HuH-7 (cell line): ENCODE measurements around the gene MAN1A1.
"Not testable (repeated sequence)": the region's sequence is repeated elsewhere in the genome, so short reads cannot be mapped to it uniquely, and the experiment has no call there.

Experiments
- DNase-seq: peaks from one replicate; pipeline ENCODE4 v3.0.0; 2011; ENCODE audit warnings: low spot score

MAN1A1 gene

DNA sequence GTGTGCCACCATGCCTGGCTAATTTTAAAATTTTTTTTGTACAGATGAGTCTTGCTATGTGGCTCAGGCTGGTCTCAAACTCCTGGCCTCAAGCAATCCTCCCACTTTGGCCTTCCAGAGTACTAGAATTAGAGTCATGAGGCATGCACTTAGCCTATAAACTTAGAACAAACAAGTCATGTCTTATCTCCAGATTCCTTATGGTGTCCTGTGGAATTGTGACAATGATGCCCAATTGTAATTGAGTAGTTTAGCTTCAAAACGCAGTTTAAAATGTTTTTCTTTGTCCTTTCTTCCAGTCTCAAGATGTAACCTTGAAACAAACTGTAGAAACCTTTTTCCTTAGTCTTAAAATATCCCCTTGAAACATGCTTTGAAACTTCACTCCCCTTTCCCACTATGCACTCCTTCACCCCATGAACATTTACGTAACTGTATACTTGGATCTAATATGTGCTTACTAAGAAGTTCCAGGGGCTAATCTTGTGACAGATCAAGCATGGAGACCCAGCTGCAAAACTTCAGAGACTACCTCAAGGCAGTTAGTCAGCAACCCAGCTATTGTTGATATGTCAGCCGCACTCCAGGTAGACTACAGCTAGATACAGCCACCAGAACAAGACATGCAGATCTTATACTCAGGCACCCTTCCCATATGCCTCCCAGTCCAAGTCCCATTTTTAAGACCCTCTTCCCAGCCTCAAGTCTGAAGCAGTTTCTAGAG, 46.2 kb downstream of the MAN1A1 start:
- DNase-seq: no peak

DNA sequence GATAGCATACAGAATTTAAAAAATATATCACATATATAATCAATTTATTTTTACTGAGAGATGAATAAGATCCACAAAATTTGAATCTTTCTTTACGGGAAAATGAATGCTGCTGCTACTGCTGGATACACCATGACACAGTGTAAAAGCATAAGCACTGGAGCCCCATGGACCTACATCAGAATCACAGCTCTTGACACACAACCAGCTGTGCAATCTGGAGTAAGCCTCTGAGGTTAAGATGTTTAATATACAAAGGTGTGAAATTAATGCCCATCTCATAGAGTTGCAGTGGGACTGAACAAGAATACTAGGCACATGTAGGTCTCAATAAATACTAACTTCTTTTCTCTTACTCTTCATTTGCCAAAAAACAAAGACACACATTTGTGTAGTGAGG, 48.1 kb downstream of the MAN1A1 start:
- no peak for DNase-seq

DNA sequence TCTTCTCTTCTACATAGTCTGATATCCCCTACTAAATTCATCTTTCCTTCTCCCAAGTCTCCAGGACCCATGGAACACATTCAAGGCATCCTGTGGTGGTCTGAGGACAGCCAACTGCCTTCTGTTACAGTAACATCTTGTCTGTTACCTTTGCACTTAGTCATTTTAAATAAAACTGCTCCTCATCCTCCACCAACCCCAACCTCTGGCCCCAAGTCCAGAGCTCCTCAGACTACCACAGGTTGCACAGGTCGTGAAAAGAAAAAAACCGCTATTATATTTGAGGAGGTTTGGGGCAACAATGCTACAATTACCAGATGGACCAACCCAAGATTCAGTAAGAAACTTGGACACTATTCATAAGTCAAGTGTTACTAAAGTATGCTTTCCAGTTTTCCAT, 49.9 kb downstream of the MAN1A1 start:
- no peak for DNase-seq

DNA sequence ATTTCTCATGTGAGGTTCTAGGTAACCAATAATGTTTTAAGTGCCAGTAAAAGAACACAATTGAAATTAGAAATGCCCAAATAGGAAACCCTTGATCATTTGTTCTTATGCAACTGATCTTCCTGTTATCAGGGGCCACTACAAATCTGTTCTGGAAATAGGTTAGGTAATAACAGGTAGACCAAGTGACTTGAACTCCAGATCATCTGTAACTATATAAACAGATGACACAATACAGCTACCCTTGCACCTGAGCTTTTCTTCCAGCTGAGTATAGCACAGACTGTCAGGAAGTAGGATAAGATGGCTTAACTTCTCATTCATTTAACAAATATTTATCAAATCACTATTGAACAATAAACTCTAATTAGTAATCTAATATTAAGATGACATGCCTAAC, 52.5 kb downstream of the MAN1A1 start:
- DNase-seq: no peak

DNA sequence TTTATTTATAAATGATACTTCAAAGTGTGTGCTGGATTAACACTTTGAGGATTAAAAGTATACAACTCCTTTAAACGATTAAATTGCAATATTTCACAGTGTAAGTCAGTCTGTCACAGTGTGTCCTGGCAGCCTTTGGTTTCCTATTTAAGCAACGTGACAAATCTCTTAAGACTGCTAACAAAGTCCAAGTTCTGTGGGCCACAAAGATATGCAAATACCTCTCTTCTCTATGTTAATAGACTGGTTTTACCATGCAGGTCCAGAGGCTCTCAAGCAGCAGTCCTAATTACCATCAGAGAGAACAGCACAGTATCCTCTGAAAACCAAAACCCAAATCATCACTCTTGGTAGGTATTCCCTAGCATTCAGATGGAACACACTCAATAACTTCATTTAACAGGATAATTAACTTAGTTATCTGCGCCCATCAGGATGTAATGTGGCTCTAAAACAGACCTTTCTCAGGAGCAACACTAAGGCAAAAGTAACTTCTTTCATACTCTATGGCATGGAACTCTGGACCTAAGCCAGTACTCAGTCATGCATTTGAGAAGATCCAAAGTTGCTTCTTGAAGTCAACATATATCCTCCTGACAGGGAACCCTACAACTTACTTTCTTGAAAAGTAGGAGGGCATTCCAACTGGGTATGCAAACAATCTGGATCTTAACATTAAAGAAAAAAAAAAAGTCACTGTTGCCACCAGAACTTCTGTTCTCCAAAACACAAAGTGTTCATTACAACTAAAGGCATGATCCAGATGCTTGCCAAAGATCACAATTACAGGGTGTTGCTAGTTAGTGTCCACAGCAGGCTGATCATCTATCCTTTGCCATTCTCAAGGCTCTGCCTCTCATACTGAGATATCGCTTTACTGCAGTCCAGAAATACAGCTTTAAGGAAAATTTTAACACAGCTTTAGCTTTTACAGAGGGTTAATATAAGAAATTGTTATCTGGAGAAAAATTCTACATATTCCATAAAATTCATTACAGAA, 53.2 kb downstream of the MAN1A1 start:
- DNase-seq: no peak

DNA sequence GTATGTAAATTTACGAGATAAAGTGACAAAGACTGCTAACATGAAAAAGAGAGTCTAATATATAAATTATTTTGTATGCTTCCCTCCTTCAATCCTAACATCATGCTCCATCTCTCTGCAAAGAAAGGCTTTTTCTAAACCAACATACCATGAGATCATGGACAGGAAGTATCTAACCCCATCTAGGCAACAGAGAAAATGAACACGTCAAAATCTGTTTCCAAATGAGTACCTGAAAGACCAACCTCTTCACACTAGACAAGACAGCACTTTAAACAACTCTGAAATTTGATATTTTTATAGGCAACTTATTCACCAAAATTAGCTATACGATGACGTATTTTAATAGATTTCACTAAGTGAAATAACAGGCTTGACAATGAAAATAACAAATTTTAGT, 54.6 kb downstream of the MAN1A1 start:
- no peak for DNase-seq

DNA sequence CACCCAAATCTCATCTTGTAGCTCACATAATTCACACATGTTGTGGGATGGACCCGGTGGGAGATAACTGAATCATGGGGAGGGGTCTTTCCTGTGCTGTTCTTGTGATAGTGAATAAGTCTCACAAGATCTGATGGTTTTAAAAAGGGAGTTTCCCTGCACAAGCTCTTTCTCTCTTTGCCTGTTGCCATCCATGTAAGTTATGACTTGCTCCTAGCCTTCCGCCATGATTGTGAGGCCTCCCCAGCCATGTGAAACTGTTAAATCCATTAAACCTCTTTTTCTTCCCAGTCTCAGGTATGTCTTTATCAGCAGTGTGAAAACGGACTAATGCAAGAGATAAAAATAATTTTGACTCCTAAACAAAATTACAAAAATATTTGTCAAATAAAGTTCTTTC, 58.5 kb downstream of the MAN1A1 start:
- not testable (repeated sequence) for DNase-seq

DNA sequence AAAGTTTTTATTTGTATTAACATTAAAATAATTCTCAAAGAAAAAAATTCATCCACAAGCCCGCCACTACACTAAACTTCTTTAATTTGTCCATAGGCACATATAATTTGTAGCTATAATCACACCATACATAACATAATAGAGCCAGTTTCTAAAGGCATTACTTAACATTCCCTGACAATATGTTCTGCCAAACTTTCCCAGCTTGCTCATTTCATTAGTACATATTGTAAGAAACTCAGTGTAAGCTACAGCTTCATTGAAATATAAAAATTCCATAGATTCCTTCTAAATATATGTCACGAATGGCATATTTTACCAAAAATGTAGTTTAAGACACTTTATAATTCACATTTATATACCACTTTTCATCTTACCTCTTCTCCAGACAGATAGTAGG, 59.3 kb downstream of the MAN1A1 start:
- DNase-seq: no peak

DNA sequence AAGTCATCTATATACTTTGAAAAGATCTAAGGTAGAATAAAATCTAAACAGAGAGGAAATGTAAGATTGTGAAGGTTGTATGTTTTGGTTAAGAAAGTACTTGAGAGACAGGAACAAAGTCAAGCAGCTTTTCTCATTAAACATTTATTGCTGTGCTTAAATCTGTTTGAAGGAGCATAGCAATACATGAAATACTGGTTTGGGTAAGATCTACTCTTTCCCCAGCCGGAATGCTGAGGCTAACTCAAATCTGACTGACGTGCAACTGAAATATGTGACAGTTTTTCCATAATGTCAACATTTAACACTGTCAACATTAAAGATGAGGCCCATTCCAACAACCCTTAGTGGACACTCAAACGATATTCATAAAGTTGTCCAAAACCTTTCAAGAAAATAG, 59.9 kb downstream of the MAN1A1 start:
- DNase-seq: no peak

DNA sequence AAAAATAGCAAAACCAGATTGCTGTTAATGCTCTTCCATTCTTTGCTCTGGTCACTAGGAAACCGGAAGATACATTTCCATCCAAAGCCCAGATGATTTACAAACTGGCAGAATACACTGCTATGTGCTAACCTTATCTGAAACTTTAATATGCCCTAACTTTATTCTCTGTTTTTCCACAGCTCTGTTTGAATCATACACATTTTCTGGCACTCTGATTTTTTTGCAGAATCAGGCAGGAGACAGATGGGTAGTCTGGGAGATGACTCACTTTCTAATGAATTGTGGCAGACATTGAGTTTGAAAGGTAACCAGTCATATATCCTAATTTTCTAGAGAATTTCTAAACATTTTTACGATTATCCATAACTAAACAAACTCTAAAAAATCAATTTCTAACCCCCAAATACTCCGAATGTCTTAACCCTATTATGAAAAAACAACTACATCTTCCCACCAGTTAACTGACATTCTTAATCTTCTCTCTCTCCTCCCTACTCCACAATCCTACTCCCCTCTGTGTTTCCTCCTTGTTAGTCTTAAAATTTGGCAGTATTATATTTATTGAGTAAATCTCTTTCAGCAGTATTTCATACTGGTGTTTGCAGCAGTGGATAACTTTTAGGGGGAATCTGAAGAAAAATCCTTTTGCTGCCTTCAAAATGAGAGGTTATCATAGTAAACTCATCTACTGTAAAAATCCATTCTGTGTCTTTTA, 63.5 kb downstream of the MAN1A1 start:
- DNase-seq: no peak

DNA sequence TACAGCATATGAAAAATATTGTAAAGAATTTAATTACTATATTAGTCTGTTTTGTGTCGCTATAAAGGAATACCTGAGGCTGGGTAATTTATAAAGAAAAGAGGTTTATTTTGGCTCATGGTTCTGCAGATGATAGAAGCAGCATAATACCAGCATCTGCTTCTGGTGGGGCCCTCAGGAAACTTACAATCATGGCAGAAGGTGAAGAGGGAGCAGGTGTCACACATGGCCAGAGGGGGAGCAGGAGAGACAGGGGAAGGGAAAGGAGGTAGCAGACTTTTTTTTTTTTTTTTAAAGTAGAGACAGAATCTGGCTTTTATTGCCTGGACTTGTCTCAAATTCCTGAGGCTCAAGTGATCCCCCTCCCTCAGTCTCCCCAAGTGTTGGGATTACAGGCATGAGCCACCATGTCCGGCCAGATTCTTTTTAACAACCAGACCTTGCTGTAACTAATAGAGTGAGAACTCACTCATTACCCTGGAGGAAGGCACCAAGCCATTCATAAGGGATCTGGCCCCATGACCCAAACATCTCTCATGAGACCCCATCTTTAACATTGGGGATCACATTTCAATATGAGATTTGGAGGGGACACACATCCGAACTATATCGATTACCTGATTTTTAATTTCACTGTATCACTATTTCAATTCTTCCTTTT, 64.6 kb downstream of the MAN1A1 start:
- DNase-seq: no peak

DNA sequence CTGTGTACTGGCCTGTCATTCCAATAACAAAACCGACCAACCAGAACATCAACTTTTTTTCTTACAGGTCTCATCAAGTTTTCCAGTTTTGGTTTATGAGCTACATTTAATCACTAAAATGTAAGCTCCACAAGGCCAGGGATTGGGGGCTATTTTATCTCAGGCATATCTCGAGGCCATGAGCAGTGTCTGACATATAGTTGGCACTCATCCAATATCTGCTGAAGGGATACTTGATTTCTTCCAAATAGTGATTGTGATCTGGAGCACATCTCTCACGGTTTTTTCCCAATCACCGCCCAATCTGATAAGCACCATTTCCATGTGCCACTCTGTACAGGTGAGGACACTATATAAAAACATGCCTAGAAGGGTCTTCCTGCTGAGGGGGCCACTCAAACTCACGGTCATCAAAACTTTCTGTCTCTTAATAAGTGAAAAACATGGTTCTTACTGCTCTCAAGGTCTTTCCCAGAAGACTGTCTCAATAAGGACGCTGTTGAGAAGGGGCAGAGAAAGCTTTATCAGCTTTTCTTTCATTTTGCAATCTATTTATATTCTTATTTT, 65.5 kb downstream of the MAN1A1 start:
- no peak for DNase-seq

DNA sequence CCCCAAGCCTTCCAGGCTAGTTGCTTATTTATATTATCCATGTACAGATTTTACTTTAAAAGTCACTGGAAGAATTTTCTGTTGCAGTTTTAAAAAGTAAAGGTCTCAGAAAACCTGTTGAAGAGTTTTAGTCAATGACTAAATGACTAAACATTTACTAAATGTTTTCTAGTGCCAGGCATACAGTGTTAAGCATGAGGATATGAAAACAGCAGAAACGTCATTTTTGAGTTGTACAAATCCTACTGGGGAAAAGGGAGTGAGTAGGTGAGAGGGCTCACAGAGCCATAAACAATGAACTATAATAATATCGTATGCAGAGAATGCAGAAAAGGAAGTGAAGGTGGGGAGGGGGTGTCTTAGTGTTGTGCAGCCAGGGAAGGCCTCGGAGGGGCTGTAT, 66.3 kb downstream of the MAN1A1 start:
- DNase-seq: no peak

DNA sequence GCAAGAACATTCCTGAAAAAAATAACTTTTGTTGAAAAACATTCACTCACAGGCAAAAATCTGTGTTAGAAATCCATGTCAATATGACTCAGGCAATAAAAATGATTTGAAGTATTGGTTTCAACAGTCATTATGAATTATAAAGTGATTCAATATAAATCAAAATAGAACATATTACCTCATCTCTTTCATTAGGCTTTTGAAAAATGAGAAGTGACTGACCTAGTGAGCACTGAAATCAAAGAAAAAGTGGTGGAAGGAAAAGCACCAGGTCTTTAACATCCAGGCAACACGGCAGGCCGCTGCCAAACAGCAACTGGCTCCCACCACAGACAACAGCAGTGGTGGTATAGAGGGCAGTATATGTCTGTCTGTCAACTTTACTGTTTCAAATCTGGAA, 68.9 kb downstream of the MAN1A1 start:
- DNase-seq: no peak

DNA sequence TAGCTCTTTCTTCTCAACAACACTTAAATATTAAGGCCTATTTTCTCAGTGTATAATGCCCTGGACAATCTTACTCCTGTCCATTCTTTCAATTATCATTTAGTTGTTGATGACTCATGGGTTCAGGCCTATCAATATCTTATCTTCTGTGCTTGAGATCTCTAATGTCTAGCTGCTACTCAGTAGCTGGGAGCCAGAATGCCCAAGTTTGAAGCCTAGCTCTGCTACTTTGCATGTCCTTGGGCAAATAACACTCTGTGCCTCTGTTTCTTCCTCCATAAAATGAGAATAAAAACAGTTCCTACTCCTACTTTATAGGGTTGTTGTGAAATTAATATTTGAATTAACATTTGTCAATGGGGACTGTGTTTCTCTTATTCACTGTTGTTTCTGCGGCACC, 69.5 kb downstream of the MAN1A1 start:
- DNase-seq: no peak

DNA sequence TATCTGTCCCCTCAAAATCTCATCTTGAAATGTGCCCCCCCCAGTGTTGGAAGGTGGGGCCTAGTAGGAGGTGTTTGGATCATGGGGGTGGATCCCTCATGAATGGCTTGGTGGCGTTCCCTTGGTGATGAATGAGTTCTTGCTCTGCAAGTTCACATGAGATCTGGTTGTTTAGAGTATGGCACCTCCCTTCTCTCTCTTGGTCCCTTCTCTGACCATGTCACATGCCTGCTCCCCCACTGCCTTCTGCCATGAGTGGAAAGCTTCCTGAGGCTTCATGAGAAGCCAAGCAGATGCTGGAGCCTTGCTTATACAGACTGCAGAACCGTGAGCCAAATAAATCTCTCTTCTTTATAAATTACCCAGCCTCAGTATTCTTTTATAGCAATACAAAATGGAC, 70.9 kb downstream of the MAN1A1 start:
- DNase-seq: no peak

DNA sequence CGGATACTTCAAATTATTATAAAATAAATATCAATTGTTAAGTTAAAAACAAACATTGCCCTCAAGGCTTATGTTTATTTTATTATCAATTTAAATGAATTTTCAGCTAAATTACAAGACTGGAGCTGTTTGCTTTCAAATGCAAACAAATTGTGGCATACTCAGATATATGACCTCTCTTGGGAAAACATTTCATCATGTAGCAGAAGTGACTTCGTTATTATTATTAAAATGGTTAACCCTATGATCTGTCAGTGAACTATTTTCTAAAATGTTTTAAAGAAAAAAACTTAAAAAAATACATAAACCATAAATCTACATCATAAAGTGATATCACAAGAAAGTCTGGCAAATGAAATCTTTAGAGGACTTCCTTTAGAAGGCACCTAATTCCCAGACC, 72.5 kb downstream of the MAN1A1 start:
- no peak for DNase-seq

DNA sequence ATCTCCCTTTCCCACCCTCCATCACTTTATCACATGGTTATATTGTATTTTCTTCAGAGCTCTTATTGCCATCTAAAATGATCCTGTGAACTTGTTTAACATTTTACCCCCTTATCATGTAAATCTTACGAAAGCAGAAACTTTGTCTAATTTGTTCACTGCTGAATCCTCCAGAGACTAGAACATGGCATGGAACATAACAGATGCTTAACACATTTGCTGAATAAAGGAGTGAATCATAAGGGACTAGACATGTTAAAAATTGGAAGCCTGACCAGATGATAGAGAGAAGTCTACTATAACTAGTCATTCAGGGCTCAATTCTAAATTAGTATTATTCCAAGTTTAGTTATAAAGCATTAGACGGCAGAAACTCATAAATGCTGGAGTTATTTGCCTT, 73.3 kb downstream of the MAN1A1 start:
- no peak for DNase-seq

DNA sequence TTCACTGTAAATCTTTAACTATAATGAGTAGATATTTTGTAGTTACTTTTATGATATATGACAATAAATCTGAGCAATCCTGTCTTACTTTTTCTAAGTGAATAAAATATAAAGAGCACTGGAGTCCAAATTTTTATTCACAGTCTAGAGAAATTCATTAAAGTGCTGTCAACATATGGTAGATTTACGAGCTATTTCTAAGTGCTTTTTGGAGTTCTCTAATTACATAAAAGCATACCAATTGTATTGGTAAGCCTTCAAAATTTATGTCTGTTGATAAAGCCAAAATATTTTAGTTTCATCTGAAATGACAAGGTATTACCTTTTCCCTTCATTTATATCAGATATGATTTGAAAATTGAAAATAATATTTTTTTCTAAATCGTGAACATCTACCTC, 75.4 kb downstream of the MAN1A1 start:
- DNase-seq: no peak

DNA sequence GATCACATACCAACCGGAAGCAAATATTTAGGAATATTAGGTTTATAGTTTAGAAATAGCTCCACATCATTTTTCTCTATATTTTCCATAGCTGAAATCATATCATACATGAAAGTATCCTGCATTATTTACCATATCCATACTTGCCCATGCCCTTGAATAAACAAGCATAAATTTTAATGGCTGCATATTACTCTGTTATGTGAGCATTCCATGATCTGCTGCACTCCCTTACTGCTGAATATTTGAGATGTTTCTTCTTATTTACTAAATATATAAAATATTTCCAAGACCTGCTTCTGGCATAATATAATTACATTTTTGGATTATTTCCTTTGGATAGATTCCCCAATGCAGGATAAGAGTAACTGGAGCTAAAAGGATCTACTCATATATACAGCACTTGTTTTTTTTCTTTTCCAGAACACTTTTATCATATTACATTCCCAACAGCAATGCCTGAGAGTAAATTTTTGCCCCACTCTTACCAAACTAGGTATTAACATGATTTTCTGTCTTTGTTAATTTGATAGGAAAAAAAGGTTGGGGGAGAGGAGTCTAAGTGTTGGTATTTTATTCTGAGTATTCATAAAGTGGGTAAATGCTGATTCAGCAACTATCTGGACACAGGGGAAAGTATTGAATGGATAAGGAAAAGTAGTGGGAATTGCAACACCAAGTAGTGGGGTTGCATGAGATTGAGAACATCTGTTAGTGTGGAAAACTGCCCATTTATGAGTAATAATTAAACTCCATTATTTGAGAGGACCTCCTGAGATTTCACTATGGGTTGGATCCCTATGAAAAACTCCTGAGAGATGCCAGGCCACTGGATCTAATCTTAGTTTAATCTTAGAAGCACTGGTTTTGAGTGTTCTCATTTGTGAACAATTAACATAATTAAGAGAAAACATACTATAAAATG, 76.0 kb downstream of the MAN1A1 start:
- DNase-seq: no peak

DNA sequence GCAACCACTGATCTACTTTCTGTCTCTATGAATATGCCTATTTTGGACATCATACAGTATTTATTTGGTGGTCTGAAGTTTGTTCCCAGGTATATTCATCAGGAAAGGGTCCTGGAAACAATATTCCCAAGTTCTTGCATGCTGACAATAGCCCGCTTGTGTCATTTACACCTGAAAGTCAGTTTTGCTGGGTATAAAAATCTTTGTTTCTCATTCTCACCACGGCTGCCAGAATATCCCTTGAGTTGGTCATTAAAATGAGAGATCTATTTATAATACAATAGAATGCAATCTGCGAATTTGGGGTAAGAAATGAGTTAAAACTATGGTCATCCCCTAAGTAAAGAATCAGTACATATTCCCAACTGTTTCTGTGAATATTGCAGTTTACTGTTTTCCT, 79.0 kb downstream of the MAN1A1 start:
- DNase-seq: no peak
